ENCODE measurements around the gene EDRF1.

- TF ChIP-seq CTCF (IDR thresholded peaks at IDR 0.05) (no peak), EP300 (IDR thresholded peaks at IDR 0.05; ENCODE audit: low read depth) (no peak), POLR2A (IDR thresholded peaks at IDR 0.05) (no peak), POLR2AphosphoS5 (IDR thresholded peaks at IDR 0.05) (no peak)
Measured at GRCh38 chr10:125711110-125711750, 8.3 kb upstream of the EDRF1 start.
